Left renal pelvis (tissue), 4 donors: ENCODE results near the gene COL4A6. TPM values are rescaled to one million over a fixed set of nuclear protein-coding genes. Genes with fewer than 3 reads are reported as not detected.
"Not testable (repeated sequence)": the region's sequence is repeated elsewhere in the genome, so short reads cannot be mapped to it uniquely, and the experiment has no call there.

ENCODE experiments used
- DNase-seq, 4 donors: peaks; one replicate each; pipeline ENCODE4 v3.0.0-alpha.2; 2013; ENCODE audit warnings: low read depth in 4 of 4, low spot score in 3 of 4
- polyA plus RNA-seq, 4 donors: library from polyadenylated mRNA; unstranded; fragments of 120-200 nt; gene quantifications; one replicate each; pipeline ENCODE4 v1.2.1, GENCODE V29; 2013; ENCODE audit not compliant: insufficient read length in 4 of 4

The COL4A6 gene
- polyA plus RNA-seq, 4 donors: 7.1 to 17.8 (median 16.5) TPM

DNA sequence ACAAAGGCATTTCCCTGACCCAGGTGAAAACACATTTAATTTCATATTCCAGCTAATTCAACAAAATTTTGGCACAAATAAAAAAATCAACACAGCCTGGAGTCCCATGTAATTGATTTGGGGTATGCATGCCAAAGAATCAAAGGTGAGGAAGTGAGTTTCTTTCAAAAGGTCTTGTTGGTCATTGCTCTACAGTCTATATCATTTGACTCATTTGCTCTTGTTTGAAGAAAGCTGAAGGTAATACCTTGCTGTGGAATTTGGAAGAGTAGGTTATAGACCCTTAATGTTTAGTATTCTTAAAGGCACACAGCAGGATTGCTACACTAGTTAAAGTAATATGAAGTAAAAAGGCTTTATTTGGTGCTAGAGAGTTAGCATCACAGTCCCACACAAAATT, 25.4 kb downstream of the COL4A6 start:
- DNase-seq: no peak

DNA sequence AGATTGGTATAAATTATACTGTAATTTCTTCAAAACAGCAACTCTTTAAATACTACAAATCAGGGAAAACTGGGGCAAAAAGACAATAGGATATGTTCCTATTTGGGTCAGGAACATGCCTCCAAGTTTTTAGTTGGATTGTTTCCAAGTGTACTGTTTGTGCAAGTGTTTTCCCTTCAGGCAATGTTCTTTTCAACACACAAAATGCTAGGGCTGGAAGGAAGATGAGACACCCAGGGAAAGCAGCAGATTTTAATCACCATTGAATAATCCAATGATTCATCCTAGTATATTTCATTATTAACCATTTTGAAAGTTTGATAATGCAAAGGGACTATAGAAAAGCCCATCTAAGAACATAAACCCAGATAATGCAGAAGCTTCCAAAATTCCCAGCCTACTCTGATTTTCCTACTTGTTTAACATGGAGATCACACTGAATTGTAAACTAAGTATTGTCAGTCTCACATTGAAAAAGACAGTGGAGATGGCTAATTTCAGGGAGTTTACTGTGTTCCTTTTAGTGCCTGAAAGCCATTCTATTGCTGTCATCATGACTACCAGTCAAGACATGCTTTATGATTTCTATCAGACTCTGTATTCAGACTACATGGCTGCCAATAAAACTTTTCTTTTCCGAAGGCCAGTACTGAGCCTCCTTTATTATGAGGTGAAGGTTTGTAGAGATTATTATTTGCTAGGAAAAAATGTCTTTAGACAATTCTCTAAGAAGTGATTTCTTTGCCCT, 38.6 kb downstream of the COL4A6 start:
- DNase-seq: no peak

DNA sequence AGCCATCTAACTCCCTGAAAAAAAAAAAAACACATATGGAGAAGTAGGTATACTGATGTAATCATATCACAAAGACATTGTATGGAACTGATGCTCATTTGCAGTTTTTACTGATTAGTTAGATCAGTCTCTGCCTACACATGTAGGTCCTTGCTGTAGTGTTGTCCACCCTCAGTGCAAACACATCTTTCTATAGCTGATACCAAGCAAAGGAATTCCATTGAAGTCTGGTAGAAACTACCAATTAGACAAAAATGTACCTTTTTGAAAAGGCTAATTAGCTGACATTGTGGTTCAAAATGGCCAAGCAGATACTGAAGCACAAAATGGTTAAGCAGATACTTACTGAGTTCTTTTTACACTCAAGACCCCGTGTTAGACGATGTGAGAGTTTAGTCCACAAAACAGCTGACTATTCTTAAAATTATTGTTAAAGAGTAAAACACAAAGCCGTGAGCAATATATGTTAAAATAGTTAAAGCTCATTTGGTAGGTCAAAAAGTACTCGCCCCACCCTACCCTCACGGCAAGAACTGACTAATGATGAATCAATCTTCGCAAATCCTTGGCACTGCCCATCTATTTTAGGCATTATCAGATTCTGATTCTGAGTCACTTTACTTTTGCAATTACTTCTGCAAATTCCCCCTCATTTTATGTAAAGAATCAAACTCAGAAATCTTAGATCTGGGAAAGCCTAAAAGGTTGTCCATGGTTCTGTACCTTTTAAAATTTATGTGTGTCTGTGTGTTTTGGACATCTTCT, 40.4 kb downstream of the COL4A6 start:
- DNase-seq: no peak

DNA sequence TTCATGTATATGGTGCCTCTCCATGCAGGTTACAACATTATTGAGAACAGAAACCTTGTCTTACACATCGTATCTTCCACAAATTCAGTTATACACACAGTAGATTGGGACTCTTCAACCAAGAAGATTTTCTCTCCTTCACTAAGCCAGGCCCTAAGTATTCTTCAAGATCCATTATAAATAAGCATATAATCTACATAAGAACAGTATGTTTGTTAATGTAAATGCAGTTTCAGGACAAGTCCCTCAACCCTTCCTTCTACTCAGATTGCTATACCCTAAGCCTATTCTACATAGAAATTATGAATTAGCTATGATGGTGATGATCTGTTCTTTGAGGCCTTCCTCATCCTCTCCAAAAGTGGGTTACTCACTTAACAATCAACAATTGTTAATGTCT, 41.2 kb downstream of the COL4A6 start:
- no peak for DNase-seq

DNA sequence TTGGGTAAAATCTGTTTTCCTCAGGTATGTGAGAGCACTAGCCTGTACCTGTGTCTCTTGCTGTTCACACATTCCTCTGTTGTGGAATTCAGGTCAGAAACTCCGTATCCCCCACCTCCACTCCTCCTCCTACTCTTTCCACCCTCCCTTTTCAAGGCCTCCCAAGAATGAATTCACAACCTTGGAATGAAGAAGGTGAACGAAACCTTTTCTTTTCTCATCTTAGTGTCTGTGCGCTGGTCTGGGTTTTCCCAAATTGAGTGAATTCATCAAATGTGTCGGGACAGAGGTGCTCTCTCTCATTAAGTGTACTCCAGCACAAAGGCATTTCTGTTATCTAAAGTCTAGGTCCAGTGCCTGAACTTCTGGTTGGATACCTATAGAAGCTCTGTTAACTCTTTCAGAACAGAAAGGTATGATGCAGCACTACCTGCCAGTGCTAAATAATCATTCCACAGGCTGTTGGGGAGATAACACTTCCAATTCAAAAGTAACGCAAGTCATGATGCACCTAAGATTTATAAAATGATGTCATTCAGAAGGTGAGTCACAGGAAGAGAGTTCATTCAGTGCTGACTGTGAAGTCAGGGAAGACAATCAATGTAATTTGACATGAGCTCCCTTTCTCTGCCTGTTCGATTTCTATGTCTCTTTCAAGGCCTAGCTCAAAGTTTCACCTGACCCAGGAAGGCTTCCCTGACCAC, 41.9 kb downstream of the COL4A6 start:
- no peak for DNase-seq

DNA sequence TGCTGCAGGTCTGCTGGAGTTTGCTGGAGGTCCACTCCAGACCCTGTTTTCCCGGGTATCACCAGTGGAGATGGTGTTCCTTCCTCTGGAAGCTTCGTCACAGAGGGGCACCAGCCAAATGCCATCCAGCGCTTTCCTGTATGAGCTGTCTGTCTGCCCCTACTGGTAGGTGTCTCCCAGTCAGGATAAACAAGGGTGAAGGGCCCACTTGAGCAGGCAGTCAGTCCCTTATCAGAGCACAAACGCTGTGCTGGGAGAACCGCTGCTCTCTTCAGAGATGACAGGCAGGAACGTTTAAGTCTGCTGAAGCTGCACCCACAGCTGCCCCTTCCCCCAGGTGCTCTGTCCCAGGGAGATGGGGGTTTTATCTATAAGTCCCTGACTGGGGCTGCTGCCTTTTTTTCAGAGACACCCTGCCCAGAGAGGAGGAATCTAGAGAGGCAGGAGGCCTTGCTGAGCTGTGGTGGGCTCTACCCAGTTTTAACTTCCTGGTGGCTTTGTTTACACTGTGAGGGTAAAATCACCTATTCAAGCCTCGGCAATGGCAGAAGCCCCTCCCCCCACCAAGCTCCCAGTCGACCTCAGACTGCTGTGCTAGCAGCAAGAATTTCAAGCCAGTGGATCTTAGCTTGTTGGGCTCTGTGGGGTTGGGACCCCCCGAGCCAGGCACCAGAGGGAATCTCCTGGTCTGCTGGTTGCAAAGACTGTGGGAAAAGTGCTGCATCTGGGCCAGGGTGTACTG, 47.1 kb downstream of the COL4A6 start:
- DNase-seq: not testable (repeated sequence)

DNA sequence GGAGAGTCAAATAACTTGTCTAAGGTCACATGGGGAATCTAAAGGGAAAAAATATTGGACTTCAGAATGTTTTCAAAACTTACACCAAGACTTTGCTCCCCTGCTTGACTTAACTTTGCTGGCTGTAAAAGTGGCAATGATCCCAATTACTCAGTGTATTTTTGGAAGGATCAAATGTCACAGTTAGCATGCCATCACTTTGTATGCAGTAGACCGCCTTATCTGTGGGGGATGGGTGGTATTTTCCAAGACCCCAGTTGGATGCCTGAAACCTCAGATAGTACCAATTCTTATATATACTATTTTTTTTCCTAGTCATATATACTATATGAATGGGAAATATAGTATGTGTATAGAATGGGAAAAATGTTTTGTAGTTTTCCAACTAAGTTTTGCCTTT, 53.4 kb downstream of the COL4A6 start:
- DNase-seq: no peak

DNA sequence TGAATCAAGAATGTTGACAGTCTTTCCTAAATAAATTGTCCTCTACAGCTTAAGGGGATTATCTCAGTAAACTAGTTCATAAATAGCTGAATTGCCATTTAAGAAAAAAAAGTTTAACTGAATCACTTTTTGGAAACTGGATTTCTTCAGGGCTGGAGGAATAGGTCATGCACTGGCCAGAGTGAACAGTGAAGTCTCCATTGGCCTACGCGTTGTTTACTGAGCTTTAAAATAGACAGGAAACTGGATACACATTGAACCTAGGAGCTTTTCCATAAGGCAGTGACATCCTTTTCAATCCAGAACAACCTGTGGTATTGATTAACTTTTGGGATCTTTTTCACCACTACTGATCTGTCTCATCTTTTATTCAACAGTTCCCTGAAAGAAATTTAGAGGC, 58.0 kb downstream of the COL4A6 start:
- no peak for DNase-seq

DNA sequence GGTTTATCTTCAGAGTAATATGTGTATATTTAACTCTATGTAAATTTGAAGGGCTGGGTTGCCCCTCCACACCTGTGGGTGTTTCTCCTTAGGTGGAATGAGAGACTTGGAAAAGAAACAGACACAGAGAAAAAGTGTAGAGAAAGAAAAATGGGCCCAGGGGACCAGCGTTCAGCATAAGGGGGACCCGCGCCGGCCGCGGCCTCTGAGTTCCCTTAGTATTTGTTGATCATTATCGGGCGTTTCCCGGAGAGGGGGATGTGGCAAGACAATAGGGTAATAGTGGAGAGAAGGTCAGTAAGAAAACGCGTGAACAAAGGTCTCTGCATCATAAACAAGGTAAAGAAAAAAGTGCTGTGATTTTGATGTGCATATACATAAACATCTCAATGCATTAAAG, 61.4 kb downstream of the COL4A6 start:
- not testable (repeated sequence) for DNase-seq

DNA sequence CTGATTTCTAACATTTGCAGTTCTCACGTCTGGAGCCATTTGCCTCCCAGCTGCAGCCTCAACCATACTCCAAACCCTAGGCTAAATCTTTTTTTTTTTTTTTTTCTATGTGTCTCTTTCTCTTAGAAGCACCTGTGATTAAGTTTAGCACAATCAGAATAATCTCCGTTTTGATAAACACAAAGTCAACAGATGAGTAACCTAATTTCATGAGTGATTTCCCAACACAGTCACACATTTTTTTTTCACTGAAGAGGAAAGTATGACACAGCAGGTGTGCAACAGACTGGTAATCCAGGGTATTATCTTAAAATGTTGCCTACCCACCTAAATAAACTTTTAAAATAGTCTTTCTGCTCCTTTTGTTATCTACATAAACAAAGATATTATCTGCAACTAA, 62.6 kb downstream of the COL4A6 start:
- not testable (repeated sequence) for DNase-seq

DNA sequence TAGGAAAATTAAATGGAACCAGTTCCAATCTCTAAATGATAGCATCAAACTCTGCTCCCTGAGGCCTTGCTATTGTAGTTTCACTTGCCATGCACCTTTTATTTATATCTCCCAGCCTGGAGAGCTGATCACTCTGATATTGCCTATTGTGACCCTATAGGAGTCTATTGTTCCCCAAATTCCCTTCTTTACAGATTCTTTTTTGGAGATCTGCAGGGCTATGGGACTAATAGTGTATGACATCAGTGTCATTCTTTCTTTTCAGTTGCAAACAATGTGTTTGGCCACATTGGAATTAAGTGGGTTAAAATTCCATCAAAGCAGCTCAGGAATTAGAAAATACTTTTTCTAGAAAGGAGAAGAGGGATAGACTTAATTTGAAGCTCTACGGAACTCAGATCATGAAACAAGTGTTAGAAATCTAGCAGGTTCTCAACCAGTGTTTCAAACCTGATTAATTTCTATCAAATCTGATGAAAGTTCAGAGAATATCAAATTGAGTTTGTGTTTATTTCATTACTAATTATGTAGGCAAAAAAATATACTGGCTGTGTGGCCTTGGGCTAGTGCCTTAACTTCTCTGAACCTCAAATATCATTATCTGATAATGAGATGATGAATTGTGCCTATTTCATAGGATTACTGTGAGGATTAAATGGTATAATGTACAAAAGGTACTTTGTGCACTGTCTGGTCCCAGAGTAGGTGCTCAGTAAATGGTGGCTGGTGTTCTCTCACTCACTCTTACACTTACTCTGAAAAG, 71.4 kb downstream of the COL4A6 start:
- no peak for DNase-seq

DNA sequence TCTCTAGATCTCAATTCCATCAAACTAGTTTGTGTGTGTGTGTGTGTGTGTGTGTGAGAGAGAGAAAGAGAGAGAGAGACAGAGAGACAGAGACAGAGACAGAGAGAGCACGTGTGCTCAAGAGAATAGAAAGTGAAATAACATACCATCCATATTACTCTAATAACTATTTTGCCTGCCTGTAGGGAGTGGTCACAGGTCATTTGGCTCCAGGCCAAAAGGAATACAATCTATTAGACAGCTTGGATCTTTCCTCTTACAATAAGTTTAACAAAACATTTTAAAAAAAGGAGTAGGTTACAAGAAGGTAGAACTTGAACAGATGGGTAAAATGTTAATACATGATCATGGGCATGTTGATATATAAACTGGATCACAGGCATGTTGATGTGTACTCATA, 76.2 kb downstream of the COL4A6 start:
- no peak for DNase-seq

DNA sequence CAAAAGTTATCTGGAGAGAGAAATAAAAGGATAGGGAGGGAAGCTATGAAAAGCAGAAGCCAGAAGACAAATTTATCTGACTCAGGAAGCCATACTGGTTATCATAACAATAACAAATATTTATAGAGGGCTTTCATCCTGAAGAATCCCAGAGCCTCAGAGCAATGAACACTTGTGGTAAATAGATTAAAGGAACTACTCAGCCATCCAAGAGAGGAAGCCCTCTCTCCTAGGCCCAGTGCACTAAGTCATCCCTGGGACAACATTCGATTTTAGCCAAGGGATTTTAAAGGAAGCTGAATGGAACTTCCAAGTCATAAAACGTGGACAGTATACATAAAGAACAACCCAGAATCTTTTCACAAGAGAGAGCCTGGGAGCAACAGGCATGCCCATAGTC, 76.9 kb downstream of the COL4A6 start:
- no peak for DNase-seq

DNA sequence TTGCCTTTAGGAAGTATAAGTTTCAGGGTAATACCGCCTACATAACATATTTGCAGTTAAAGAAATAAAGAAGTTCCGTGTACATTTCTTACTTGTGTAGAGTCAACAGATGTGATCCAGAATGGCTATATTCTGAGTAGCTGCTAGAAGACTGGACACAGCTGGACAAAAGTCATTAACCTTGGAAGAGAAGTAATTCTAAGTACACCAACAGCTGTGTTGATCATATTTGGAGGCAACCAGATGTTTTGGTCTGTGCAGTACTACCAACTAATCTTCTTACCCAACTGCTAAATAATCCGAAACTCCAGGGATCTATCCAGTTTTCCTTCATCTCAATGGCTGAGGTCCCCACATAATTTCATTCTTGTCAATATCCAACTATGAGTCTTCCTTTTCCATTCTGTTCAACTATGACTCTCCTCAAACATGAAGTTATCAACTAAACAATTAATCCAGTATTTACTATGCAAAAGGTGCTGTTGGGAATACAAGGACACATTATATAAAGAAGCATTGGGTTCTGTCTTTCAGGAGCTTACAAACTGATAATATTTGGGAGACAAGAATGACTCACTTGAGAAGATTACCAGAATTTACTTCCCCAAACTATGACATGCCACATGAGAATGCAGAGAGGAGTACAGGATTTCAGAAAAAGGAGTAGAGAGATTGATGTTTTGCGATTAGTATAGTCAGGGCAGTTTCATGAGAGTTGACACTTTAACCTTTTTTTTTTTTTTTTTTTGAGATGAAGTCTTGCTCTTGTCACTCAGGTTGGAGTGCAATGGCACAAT, 78.2 kb downstream of the COL4A6 start:
- no peak for DNase-seq

DNA sequence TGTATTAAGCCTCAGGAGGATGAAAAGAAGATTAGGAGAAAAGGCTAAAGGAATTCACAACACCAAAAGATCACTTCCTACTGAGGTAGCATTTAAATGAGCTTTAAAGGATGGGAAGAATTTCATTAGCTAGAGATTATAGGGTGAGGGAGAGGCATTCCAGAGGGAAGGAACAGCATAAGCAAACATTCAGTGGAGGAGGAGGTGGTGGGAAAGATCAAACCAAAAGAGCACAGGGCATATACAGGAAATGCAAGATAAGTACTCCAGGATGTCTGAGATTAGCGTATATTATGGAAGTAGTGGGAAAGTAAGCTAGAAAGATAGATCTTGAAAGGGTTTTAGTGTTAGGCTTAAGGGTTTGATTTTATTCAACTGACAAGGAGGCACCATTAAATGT, 84.8 kb downstream of the COL4A6 start:
- DNase-seq: no peak

DNA sequence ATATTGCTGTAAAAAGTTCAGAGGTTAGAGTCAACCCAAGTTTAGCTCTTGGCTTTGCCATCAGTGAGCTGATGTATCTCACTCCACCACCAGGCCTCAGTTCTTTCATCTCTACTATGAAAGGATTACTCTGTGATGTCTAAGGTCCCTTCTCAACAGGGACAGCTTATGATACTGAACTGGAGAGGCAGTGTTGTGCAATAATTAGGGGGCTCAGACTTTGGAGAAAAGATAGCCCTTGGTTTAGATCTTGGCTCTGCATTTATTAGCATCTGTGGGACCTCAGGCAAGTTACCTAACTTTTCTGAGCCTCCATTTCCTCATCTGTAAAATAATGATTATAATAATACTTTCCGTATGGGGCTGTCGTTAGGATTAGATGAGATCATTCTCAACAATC, 89.0 kb downstream of the COL4A6 start:
- DNase-seq: no peak

DNA sequence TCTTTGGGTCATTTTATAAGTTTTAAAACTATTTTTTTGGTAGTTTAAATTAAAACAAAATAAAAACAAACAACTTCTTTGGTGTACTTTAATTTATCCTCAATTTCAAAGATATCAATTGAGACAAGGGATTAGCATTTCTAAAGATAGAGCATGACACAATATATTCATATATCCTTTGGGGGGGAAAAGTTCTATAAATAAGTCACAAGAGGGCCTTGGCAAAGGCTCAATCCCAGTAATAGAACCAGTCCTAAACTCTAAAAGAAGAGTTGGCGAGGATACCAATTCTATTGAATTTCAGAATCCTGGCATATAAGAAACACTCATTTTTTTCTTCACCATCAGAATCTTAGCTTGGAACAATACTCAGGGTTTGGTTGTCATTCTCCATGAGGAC, 89.7 kb downstream of the COL4A6 start:
- DNase-seq: no peak

DNA sequence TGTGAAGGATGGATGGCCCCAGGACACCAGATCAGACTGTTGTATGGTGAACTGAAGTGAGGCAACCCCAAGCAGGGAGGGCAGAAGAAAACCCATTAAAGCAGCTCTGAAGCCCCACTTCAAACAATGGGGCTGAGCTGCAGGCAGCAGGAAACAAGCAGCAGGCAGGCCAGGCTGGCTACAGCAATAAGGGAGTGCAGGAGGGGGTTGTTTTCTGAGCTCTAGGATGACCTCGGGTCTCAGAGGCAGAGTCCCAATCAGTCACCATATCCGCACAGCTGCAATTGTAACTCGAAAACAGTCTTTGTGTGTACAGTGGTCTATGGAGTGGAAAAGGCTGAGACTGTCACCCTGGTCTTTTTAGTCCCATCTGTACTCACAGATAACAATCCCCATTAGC, 90.4 kb downstream of the COL4A6 start:
- DNase-seq: no peak

DNA sequence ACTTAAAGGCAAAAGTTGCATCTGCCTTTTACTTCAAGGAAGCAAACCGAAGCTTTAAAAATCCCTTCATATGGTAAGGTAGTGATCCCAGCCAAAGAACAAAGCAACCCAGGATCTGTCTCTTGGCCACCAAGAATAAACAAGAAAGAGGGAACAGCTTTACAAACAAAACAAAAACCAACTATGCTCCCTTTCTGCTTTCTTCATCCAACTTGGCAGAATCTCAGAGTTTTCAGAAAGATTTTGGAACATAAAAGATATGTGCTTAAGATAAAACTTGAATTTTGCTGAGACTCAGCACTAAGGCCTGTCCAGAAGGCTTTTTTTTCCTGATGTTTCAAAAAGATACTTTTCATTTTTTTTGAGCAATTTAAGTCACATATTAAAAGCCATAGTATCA, 94.0 kb downstream of the COL4A6 start:
- no peak for DNase-seq
